ENCODE data around the gene AQP12B. TPM values are rescaled to one million over a fixed set of nuclear protein-coding genes. Genes with fewer than 3 reads are reported as not detected.

Gene AQP12B
- total and polyA plus RNA-seq, 4 experiments from 2014 or later = not detected

- intact Hi-C loops (cut with micrococcal nuclease) = no loop called here
- CTCF ChIA-PET (ENCODE audit: partially characterized antibody) = interaction anchor here (1.5 kb wide), 1 partner anchor 131 kb away, joined by 4 read pairs; no protein-coding TSS in a partner anchor
- no peak for DNase-seq
- Mint-ChIP-seq H3K36me3 (no peaks in the 10 kb centered on the region), H3K9me3 (no peaks in the 10 kb centered on the region), H3K27me3 (peaks cover 5 to 18% of the 10 kb centered on the region in 2 donors), H3K4me1 (peaks cover 5 to 10% (median 9%) of the 10 kb centered on the region in 4 donors), H3K4me3 (no peak overlapping the region), H3K27ac (peak overlapping the region in 2 of 7 donors; percentile 17 to 42)
- POLR2A ChIA-PET (ENCODE audit: partially characterized antibody) = no interaction called here
- Histone ChIP-seq H3K4me1 (ENCODE audit: insufficient read depth, low read length) (peaks cover 11% of the 10 kb centered on the region), H3K27ac (ENCODE audit: low read depth, low read length) (no peak overlapping the region), H3K4me3 (ENCODE audit: low read length in 2 of 2) (no peak overlapping the region), H3K36me3 (ENCODE audit: insufficient read depth, low read length) (no peaks in the 10 kb centered on the region), H3K27me3 (ENCODE audit: insufficient read depth, low read length) (no peaks in the 10 kb centered on the region), H3K9me3 (ENCODE audit: control insufficient read depth in 1 of 2, low read length in 2 of 2) (no peaks in the 10 kb centered on the region)
Observed at GRCh38 chr2:240644859-240645301, 37.8 kb downstream of the AQP12B start.

- Mint-ChIP-seq H3K4me1 (peaks cover 5 to 10% (median 9%) of the 10 kb centered on the region in 4 donors), H3K9me3 (no peaks in the 10 kb centered on the region), H3K27ac (peak overlapping the region in 2 of 7 donors; percentile 76 to 89), H3K4me3 (no peak overlapping the region), H3K36me3 (no peaks in the 10 kb centered on the region), H3K27me3 (peaks cover 2 to 15% of the 10 kb centered on the region in 2 donors)
- no peak for DNase-seq
- Histone ChIP-seq H3K9me3 (ENCODE audit: control insufficient read depth in 1 of 2, low read length in 2 of 2) (no peaks in the 10 kb centered on the region), H3K4me3 (ENCODE audit: low read length in 2 of 2) (no peak overlapping the region), H3K27ac (ENCODE audit: low read depth, low read length) (no peak overlapping the region), H3K27me3 (ENCODE audit: insufficient read depth, low read length) (no peaks in the 10 kb centered on the region), H3K4me1 (ENCODE audit: insufficient read depth, low read length) (peaks cover 11% of the 10 kb centered on the region), H3K36me3 (ENCODE audit: insufficient read depth, low read length) (no peaks in the 10 kb centered on the region)
- intact Hi-C loops (cut with micrococcal nuclease) = no loop called here
- ChIA-PET CTCF (ENCODE audit: partially characterized antibody) (interaction anchor here (1.5 kb wide), 1 partner anchor 130 kb away, joined by 4 read pairs; no protein-coding TSS in a partner anchor), POLR2A (ENCODE audit: partially characterized antibody) (no interaction called here)
Observed at GRCh38 chr2:240644171-240644651, 38.5 kb downstream of the AQP12B start.

- no peaks in the 10 kb centered on the region for H3K36me3 Mint-ChIP-seq
- CTCF ChIA-PET (ENCODE audit: partially characterized antibody) = interaction anchor here (1.5 kb wide), 1 partner anchor 130 kb away, joined by 4 read pairs; no protein-coding TSS in a partner anchor
- POLR2A ChIA-PET (ENCODE audit: partially characterized antibody) = no interaction called here
- intact Hi-C loops (cut with micrococcal nuclease) = no loop called here
- H3K9me3 Mint-ChIP-seq = no peaks in the 10 kb centered on the region
- DNase-seq = no peak
- no peak overlapping the region for H3K4me3 Mint-ChIP-seq
- Histone ChIP-seq H3K4me1 (ENCODE audit: insufficient read depth, low read length) (peaks cover 11% of the 10 kb centered on the region), H3K27ac (ENCODE audit: low read depth, low read length) (no peak overlapping the region), H3K27me3 (ENCODE audit: insufficient read depth, low read length) (no peaks in the 10 kb centered on the region), H3K4me3 (ENCODE audit: low read length in 2 of 2) (no peak overlapping the region), H3K9me3 (ENCODE audit: control insufficient read depth in 1 of 2, low read length in 2 of 2) (no peaks in the 10 kb centered on the region), H3K36me3 (ENCODE audit: insufficient read depth, low read length) (no peaks in the 10 kb centered on the region)
- H3K27ac Mint-ChIP-seq = peak overlapping the region in 2 of 7 donors; percentile 76 to 89
- H3K27me3 Mint-ChIP-seq = peaks cover 2 to 14% of the 10 kb centered on the region in 2 donors
- H3K4me1 Mint-ChIP-seq = peaks cover 5 to 10% (median 9%) of the 10 kb centered on the region in 4 donors
Observed at GRCh38 chr2:240643811-240644150, 38.9 kb downstream of the AQP12B start.

GRCh38 chr2:240643093-240643810, 39.4 kb downstream of the AQP12B start:
- peaks cover under 1 to 9% of the 10 kb centered on the region in 2 donors for H3K27me3 Mint-ChIP-seq
- no peak overlapping the region for H3K4me3 ChIP-seq (ENCODE audit: low read length in 2 of 2)
- CTCF ChIA-PET (ENCODE audit: partially characterized antibody) = interaction anchor here (1.5 kb wide), 1 partner anchor 129 kb away, joined by 4 read pairs; no protein-coding TSS in a partner anchor
- H3K27me3 ChIP-seq (ENCODE audit: insufficient read depth, low read length) = no peaks in the 10 kb centered on the region
- H3K4me3 Mint-ChIP-seq = no peak overlapping the region
- H3K4me1 Mint-ChIP-seq = peaks cover 5 to 10% (median 9%) of the 10 kb centered on the region in 4 donors
- intact Hi-C loops (cut with micrococcal nuclease) = no loop called here
- no peaks in the 10 kb centered on the region for H3K36me3 Mint-ChIP-seq
- peaks cover 11% of the 10 kb centered on the region for H3K4me1 ChIP-seq (ENCODE audit: insufficient read depth, low read length)
- H3K27ac ChIP-seq (ENCODE audit: low read depth, low read length) = no peak overlapping the region
- peak overlapping the region in 1 of 7 donors; percentile 68 for H3K27ac Mint-ChIP-seq
- DNase-seq = no peak
- H3K9me3 ChIP-seq (ENCODE audit: control insufficient read depth in 1 of 2, low read length in 2 of 2) = no peaks in the 10 kb centered on the region
- no peaks in the 10 kb centered on the region for H3K36me3 ChIP-seq (ENCODE audit: insufficient read depth, low read length)
- no peaks in the 10 kb centered on the region for H3K9me3 Mint-ChIP-seq
- POLR2A ChIA-PET (ENCODE audit: partially characterized antibody) = no interaction called here

GRCh38 chr2:240642806-240643092, 39.9 kb downstream of the AQP12B start:
- no peaks in the 10 kb centered on the region for H3K36me3 ChIP-seq (ENCODE audit: insufficient read depth, low read length)
- peaks cover 5 to 10% (median 9%) of the 10 kb centered on the region in 4 donors for H3K4me1 Mint-ChIP-seq
- CTCF ChIA-PET (ENCODE audit: partially characterized antibody) = no interaction called here
- intact Hi-C loops (cut with micrococcal nuclease) = no loop called here
- no peak overlapping the region for H3K4me3 Mint-ChIP-seq
- H3K27ac ChIP-seq (ENCODE audit: low read depth, low read length) = no peak overlapping the region
- no peaks in the 10 kb centered on the region for H3K9me3 Mint-ChIP-seq
- no peaks in the 10 kb centered on the region for H3K36me3 Mint-ChIP-seq
- no peak overlapping the region for H3K27ac Mint-ChIP-seq
- peaks cover 11% of the 10 kb centered on the region for H3K4me1 ChIP-seq (ENCODE audit: insufficient read depth, low read length)
- POLR2A ChIA-PET (ENCODE audit: partially characterized antibody) = no interaction called here
- no peak for DNase-seq
- H3K4me3 ChIP-seq (ENCODE audit: low read length in 2 of 2) = no peak overlapping the region
- no peaks in the 10 kb centered on the region for H3K9me3 ChIP-seq (ENCODE audit: control insufficient read depth in 1 of 2, low read length in 2 of 2)
- H3K27me3 Mint-ChIP-seq = peaks cover 0 to 5% of the 10 kb centered on the region in 2 donors
- H3K27me3 ChIP-seq (ENCODE audit: insufficient read depth, low read length) = no peaks in the 10 kb centered on the region

- POLR2A ChIA-PET (ENCODE audit: partially characterized antibody) = no interaction called here
- Histone ChIP-seq H3K4me3 (ENCODE audit: low read length in 2 of 2) (no peak overlapping the region), H3K27ac (ENCODE audit: low read depth, low read length) (no peak overlapping the region), H3K27me3 (ENCODE audit: insufficient read depth, low read length) (no peaks in the 10 kb centered on the region), H3K4me1 (ENCODE audit: insufficient read depth, low read length) (peaks cover 11% of the 10 kb centered on the region), H3K36me3 (ENCODE audit: insufficient read depth, low read length) (no peaks in the 10 kb centered on the region), H3K9me3 (ENCODE audit: control insufficient read depth in 1 of 2, low read length in 2 of 2) (no peaks in the 10 kb centered on the region)
- no peak overlapping the region for H3K27ac Mint-ChIP-seq
- CTCF ChIA-PET (ENCODE audit: partially characterized antibody) = no interaction called here
- no peak overlapping the region for H3K4me3 Mint-ChIP-seq
- no peak for DNase-seq
- peaks cover 4 to 10% (median 9%) of the 10 kb centered on the region in 4 donors for H3K4me1 Mint-ChIP-seq
- H3K27me3 Mint-ChIP-seq = no peaks in the 10 kb centered on the region
- no peaks in the 10 kb centered on the region for H3K36me3 Mint-ChIP-seq
- no peaks in the 10 kb centered on the region for H3K9me3 Mint-ChIP-seq
- intact Hi-C loops (cut with micrococcal nuclease) = no loop called here
Observed at GRCh38 chr2:240642061-240642805, 40.5 kb downstream of the AQP12B start.

- ChIA-PET POLR2A (ENCODE audit: partially characterized antibody) (no interaction called here), CTCF (ENCODE audit: partially characterized antibody) (no interaction called here)
- H3K36me3 Mint-ChIP-seq = no peaks in the 10 kb centered on the region
- Histone ChIP-seq H3K9me3 (ENCODE audit: control insufficient read depth in 1 of 2, low read length in 2 of 2) (no peaks in the 10 kb centered on the region), H3K27me3 (ENCODE audit: insufficient read depth, low read length) (no peaks in the 10 kb centered on the region), H3K36me3 (ENCODE audit: insufficient read depth, low read length) (no peaks in the 10 kb centered on the region), H3K4me3 (ENCODE audit: low read length in 2 of 2) (no peak overlapping the region), H3K4me1 (ENCODE audit: insufficient read depth, low read length) (peaks cover 6% of the 10 kb centered on the region), H3K27ac (ENCODE audit: low read depth, low read length) (no peak overlapping the region)
- H3K4me1 Mint-ChIP-seq = peaks cover under 1 to 5% (median 4%) of the 10 kb centered on the region in 4 donors
- intact Hi-C loops (cut with micrococcal nuclease) = no loop called here
- peak overlapping the region in 2 of 7 donors; percentile 57 to 61 for H3K27ac Mint-ChIP-seq
- no peaks in the 10 kb centered on the region for H3K9me3 Mint-ChIP-seq
- no peak overlapping the region for H3K4me3 Mint-ChIP-seq
- DNase-seq = no peak
- H3K27me3 Mint-ChIP-seq = no peaks in the 10 kb centered on the region
Observed at GRCh38 chr2:240640939-240641338, 41.7 kb downstream of the AQP12B start.

Measured in CD4-positive, alpha-beta memory T cell (primary cell).